Activated T-cell treated with anti-CD3 and anti-CD28 coated beads, Interleukin-2, amount 50 U/mL, for 4 hours (primary cell): ENCODE data around the gene SLC6A18. TPM values are rescaled to one million over a fixed set of nuclear protein-coding genes. Genes with fewer than 3 reads are reported as not detected.
"Not testable (repeated sequence)": the region's sequence is repeated elsewhere in the genome, so short reads cannot be mapped to it uniquely, and the experiment has no call there.

Experiments
- ATAC-seq, 2 donors: fragments of 200-7000 bp; cut with Tn5 transposase; one replicate each; pipeline ENCODE4 v1.10.0; 2021
- DNase-seq: peaks from one replicate; pipeline ENCODE4 v3.0.0-alpha.2; 2020
- H3K27me3 Mint-ChIP-seq: one replicate; pipeline ENCODE4 v1.8.0; 2021; ENCODE audit warnings: low read depth, mixed read lengths
- H3K36me3 Mint-ChIP-seq: one replicate; pipeline ENCODE4 v1.8.0; 2022; ENCODE audit warnings: mixed read lengths; ENCODE audit not compliant: insufficient read depth
- H3K4me1 Mint-ChIP-seq: one replicate; pipeline ENCODE4 v1.8.0; 2021; ENCODE audit warnings: low read depth, mixed read lengths
- H3K4me3 Mint-ChIP-seq: one replicate; pipeline ENCODE4 v1.8.0; 2021; ENCODE audit warnings: mild to moderate bottlenecking, moderate library complexity, mixed read lengths
- H3K9me3 Mint-ChIP-seq: one replicate; pipeline ENCODE4 v1.8.0; 2021; ENCODE audit warnings: mixed read lengths
- total RNA-seq, 3 donors: library from RNA; stranded (reverse); gene quantifications; one replicate each; pipeline ENCODE4 v1.2.1, GENCODE V29; 2021

Gene SLC6A18
- total RNA-seq, 3 donors from 2014 or later = not detected

GRCh38 chr5:1288439-1289335 lies 63.5 kb downstream of the SLC6A18 start:
- Mint-ChIP-seq H3K36me3 (no peaks in the 10 kb centered on the region), H3K4me3 (no peak overlapping the region), H3K4me1 (peaks cover 3% of the 10 kb centered on the region), H3K27me3 (peaks cover 7% of the 10 kb centered on the region), H3K9me3 (peaks cover 3% of the 10 kb centered on the region)
- ATAC-seq (no peak), DNase-seq (no peak)

- DNase-seq, H3K4me3 Mint-ChIP-seq, ATAC-seq, H3K9me3 Mint-ChIP-seq, H3K27me3 Mint-ChIP-seq, H3K36me3 Mint-ChIP-seq, H3K4me1 Mint-ChIP-seq: not testable (repeated sequence)
Observed at GRCh38 chr5:1289559-1289958, 64.4 kb downstream of the SLC6A18 start.

- H3K36me3 Mint-ChIP-seq, DNase-seq, H3K9me3 Mint-ChIP-seq, H3K4me1 Mint-ChIP-seq, ATAC-seq, H3K4me3 Mint-ChIP-seq, H3K27me3 Mint-ChIP-seq: not testable (repeated sequence)
Observed at GRCh38 chr5:1290956-1291355, 65.8 kb downstream of the SLC6A18 start.

- H3K4me3 Mint-ChIP-seq = no peak overlapping the region
- ATAC-seq = no peak
- H3K27me3 Mint-ChIP-seq = peaks cover 7% of the 10 kb centered on the region
- H3K36me3 Mint-ChIP-seq = no peaks in the 10 kb centered on the region
- DNase-seq = no peak
- peaks cover 9% of the 10 kb centered on the region for H3K4me1 Mint-ChIP-seq
- H3K9me3 Mint-ChIP-seq = peaks cover 3% of the 10 kb centered on the region
Observed at GRCh38 chr5:1291611-1292080, 66.5 kb downstream of the SLC6A18 start.

- H3K9me3 Mint-ChIP-seq = peaks cover 3% of the 10 kb centered on the region
Observed at GRCh38 chr5:1292139-1292538, 67.0 kb downstream of the SLC6A18 start.

GRCh38 chr5:1292846-1293415 lies 67.8 kb downstream of the SLC6A18 start:
- ATAC-seq (no peak), DNase-seq (no peak)
- H3K4me1 Mint-ChIP-seq = peaks cover 9% of the 10 kb centered on the region
- H3K27me3 Mint-ChIP-seq = peaks cover 7% of the 10 kb centered on the region
- H3K4me3 Mint-ChIP-seq = no peak overlapping the region
- H3K9me3 Mint-ChIP-seq = peaks cover 3% of the 10 kb centered on the region
- no peaks in the 10 kb centered on the region for H3K36me3 Mint-ChIP-seq

More at GRCh38 chr5:1292139-1292538, 67.0 kb downstream of the SLC6A18 start:
- Mint-ChIP-seq H3K4me3 (no peak overlapping the region), H3K4me1 (peaks cover 9% of the 10 kb centered on the region), H3K27me3 (peaks cover 7% of the 10 kb centered on the region), H3K36me3 (no peaks in the 10 kb centered on the region)
- DNase-seq = no peak
- ATAC-seq = no peak

GRCh38 chr5:1293416-1294205 lies 68.4 kb downstream of the SLC6A18 start:
- ATAC-seq (no peak), DNase-seq (no peak)
- Mint-ChIP-seq H3K9me3 (no peaks in the 10 kb centered on the region), H3K4me1 (peaks cover 9% of the 10 kb centered on the region), H3K4me3 (peak overlapping the region; percentile 24), H3K36me3 (no peaks in the 10 kb centered on the region), H3K27me3 (peaks cover 3% of the 10 kb centered on the region)

- H3K4me1 Mint-ChIP-seq = peaks cover 9% of the 10 kb centered on the region
- H3K36me3 Mint-ChIP-seq = no peaks in the 10 kb centered on the region
- H3K4me3 Mint-ChIP-seq = peak overlapping the region; percentile 26
- peaks cover 2% of the 10 kb centered on the region for H3K27me3 Mint-ChIP-seq
- no peak for DNase-seq
- peak; percentile 25 to 39 for ATAC-seq
- H3K9me3 Mint-ChIP-seq = no peaks in the 10 kb centered on the region
Observed at GRCh38 chr5:1294206-1294834, 69.1 kb downstream of the SLC6A18 start.

GRCh38 chr5:1294835-1295649 lies 69.9 kb downstream of the SLC6A18 start, which contains the start of gene TERT:
TSS of gene TERT (minus strand) at chr5:1295068. CDS start at chr5:1294989, 79 bp downstream.
- Mint-ChIP-seq H3K9me3 (no peaks in the 10 kb centered on the region), H3K36me3 (no peaks in the 10 kb centered on the region), H3K4me1 (peaks cover 9% of the 10 kb centered on the region), H3K27me3 (peaks cover 2% of the 10 kb centered on the region), H3K4me3 (peak within 1 kb of the TSS; percentile 67)
- DNase-seq (peak; percentile 85), ATAC-seq (peak; percentile 85 to 88)

- Mint-ChIP-seq H3K27me3 (peaks cover 2% of the 10 kb centered on the region), H3K4me1 (peaks cover 9% of the 10 kb centered on the region), H3K36me3 (no peaks in the 10 kb centered on the region), H3K4me3 (peak overlapping the region; percentile 67), H3K9me3 (no peaks in the 10 kb centered on the region)
- DNase-seq (no peak), ATAC-seq (no peak)
Observed at GRCh38 chr5:1295650-1296037, 70.5 kb downstream of the SLC6A18 start.

Other genes with a start within 250 kb of the SLC6A18 start
- gene NKD2, start 216.6 kb upstream of the SLC6A18 start, total RNA-seq = under 1 TPM; 0.54 to 0.94 (median 0.58) TPM
- 10 to 100 TPM; 13.6 to 26.8 (median 18.5) TPM for gene SLC12A7, start 113.3 kb upstream of the SLC6A18 start, total RNA-seq
- gene SLC6A19, start 23.8 kb upstream of the SLC6A18 start, total RNA-seq = under 1 TPM in 1 of 3 donors, not detected in 2; 0.08 TPM
- gene TERT, start 69.7 kb downstream of the SLC6A18 start, total RNA-seq = 10 to 100 TPM in 2 of 3 donors, 1 to 10 TPM in 1; 9.5 to 16.7 (median 10.5) TPM
- 100 to 1,000 TPM; 143 to 150 (median 145) TPM for gene CLPTM1L, start 119.7 kb downstream of the SLC6A18 start, total RNA-seq
- not detected for gene SLC6A3, start 220.1 kb downstream of the SLC6A18 start, total RNA-seq